Fibroblast of lung (primary cell): Measurements from ENCODE around the gene PFKFB4. TPM values are rescaled to one million over a fixed set of nuclear protein-coding genes. Genes with fewer than 3 reads are reported as not detected.

Experiments used
- DNase-seq, 2 donors: peaks; one replicate each; pipeline versions ENCODE4 v3.0.0 to v3.0.0-alpha.2; 2010; ENCODE audit warnings: low read depth in 2 of 2
- H2AFZ ChIP-seq: 2 replicates; pipeline ENCODE4 v1.5.1; 2012; ENCODE audit warnings: low read length, control low read depth, inconsistent platforms
- H3K27ac ChIP-seq: 2 replicates; pipeline ENCODE4 v1.5.1; 2011; ENCODE audit warnings: low read length, control low read depth; ENCODE audit not compliant: insufficient read depth
- H3K27me3 ChIP-seq: 2 replicates; pipeline ENCODE4 v1.5.1; 2011; ENCODE audit warnings: mild to moderate bottlenecking, low read length; ENCODE audit not compliant: control insufficient read depth, insufficient read depth
- H3K36me3 ChIP-seq: 2 replicates; pipeline ENCODE4 v1.5.1; 2011; ENCODE audit warnings: low read length; ENCODE audit not compliant: control insufficient read depth, insufficient read depth
- H3K4me1 ChIP-seq: 2 replicates; pipeline ENCODE4 v1.5.1; 2011; ENCODE audit warnings: low read length; ENCODE audit not compliant: control insufficient read depth, insufficient read depth; ENCODE audit errors: extremely low read depth
- H3K4me2 ChIP-seq: 2 replicates; pipeline ENCODE4 v1.5.1; 2011; ENCODE audit warnings: low read length, control low read depth; ENCODE audit not compliant: insufficient read depth; ENCODE audit errors: extremely low read depth
- H3K4me3 ChIP-seq, 4 experiments: fragments of 200-600 bp in 1 of 4; sonication (generic) in 1 of 4; replicated peaks in 1 of 4; 2 replicates each; pipeline ENCODE4 v1.5.1; 2011 to 2016; ENCODE audit warnings: low read length in 4 of 4, low read depth in 3 of 4, mild to moderate bottlenecking in 3 of 4, control low read depth in 2 of 4, inconsistent platforms in 1 of 4, mixed read lengths in 1 of 4; ENCODE audit not compliant: insufficient read depth in 1 of 4; ENCODE audit errors: control extremely low read depth in 1 of 4
- H3K79me2 ChIP-seq: 2 replicates; pipeline ENCODE4 v1.5.1; 2012; ENCODE audit warnings: mild to moderate bottlenecking, low read length, inconsistent platforms; ENCODE audit not compliant: control insufficient read depth, insufficient read depth
- H3K9ac ChIP-seq: 2 replicates; pipeline ENCODE4 v1.5.1; 2011; ENCODE audit warnings: mild to moderate bottlenecking, low read length, control low read depth; ENCODE audit not compliant: insufficient read depth
- H3K9me3 ChIP-seq: 2 replicates; pipeline ENCODE4 v1.5.1; 2012; ENCODE audit warnings: low read depth, low read length; ENCODE audit not compliant: control insufficient read depth, insufficient read depth
- H4K20me1 ChIP-seq: 2 replicates; pipeline ENCODE4 v1.5.1; 2011; ENCODE audit warnings: low read length; ENCODE audit not compliant: control insufficient read depth, insufficient read depth; ENCODE audit errors: extremely low read depth
- CTCF ChIP-seq, 2 donors: IDR thresholded peaks in 1 of 2; conservative IDR thresholded peaks in 1 of 2; 1 replicate in 1 of 2; 2 replicates in 1 of 2; pipeline ENCODE4 v1.5.1; 2011 to 2012; ENCODE audit warnings: low read length in 2 of 2, control low read depth in 1 of 2, inconsistent platforms in 1 of 2, low read depth in 1 of 2, mild to moderate bottlenecking in 1 of 2
- EZH2 ChIP-seq: IDR thresholded peaks from 2 replicates; pipeline ENCODE4 v1.5.1; 2012; ENCODE audit warnings: low read length, control low read depth, mild to moderate bottlenecking; ENCODE audit errors: missing control alignments
- polyA plus RNA-seq, 2 donors: library from polyadenylated mRNA; depleted of rRNA in 1 of 2; stranded (reverse) in 1 of 2; unstranded in 1 of 2; fragments of >200 nt; gene quantifications; 2 replicates each; pipeline ENCODE4 v1.2.1, GENCODE V29; 2011 to 2012; ENCODE audit warnings: missing spikeins in 1 of 2
- total RNA-seq: library from RNA; depleted of rRNA; stranded (reverse); fragments of >200 nt; gene quantifications from 2 replicates; pipeline ENCODE4 v1.2.1, GENCODE V29; 2014

PFKFB4 gene
- total and polyA plus RNA-seq, 2 donors (not counting 1 experiment from before 2014, with no cell fraction given): 9.3 to 12.2 TPM

GRCh38 chr3:48502728-48503168 lies 53.9 kb downstream of the PFKFB4 start:
- no peak overlapping the region for H3K27ac ChIP-seq
- peak overlapping the region in 3 of 4 experiments; percentile 66 to 76 (median 75) for H3K4me3 ChIP-seq
- no peak for DNase-seq
- no peaks in the 10 kb centered on the region for H3K9me3 ChIP-seq
- H3K4me1 ChIP-seq: peaks cover 12% of the 10 kb centered on the region
- H4K20me1 ChIP-seq: no peaks in the 10 kb centered on the region
- no peak overlapping the region for H3K9ac ChIP-seq
- H3K4me2 ChIP-seq: peak overlapping the region; percentile 97
- H3K79me2 ChIP-seq: no peaks in the 10 kb centered on the region
- H3K27me3 ChIP-seq: no peaks in the 10 kb centered on the region
- TF ChIP-seq EZH2 (no peak), CTCF (conservative IDR thresholded peaks at IDR 0.05 in 1 of 2, IDR thresholded peaks at IDR 0.05 in 1 of 2; ENCODE audit: low read depth in 1 of 2, low read length in 2 of 2) (no peak)
- no peak overlapping the region for H2AFZ ChIP-seq
- no peaks in the 10 kb centered on the region for H3K36me3 ChIP-seq

- TF ChIP-seq EZH2: no peak
- no peak for TF ChIP-seq CTCF (conservative IDR thresholded peaks at IDR 0.05 in 1 of 2, IDR thresholded peaks at IDR 0.05 in 1 of 2; ENCODE audit: low read depth in 1 of 2, low read length in 2 of 2)
- Histone ChIP-seq H3K27me3 (no peaks in the 10 kb centered on the region), H3K4me3 (no peak overlapping the region), H4K20me1 (no peaks in the 10 kb centered on the region), H3K27ac (no peak overlapping the region), H3K9me3 (no peaks in the 10 kb centered on the region), H2AFZ (no peak overlapping the region), H3K9ac (no peak overlapping the region), H3K4me1 (peaks cover 8% of the 10 kb centered on the region), H3K79me2 (no peaks in the 10 kb centered on the region), H3K4me2 (no peak overlapping the region), H3K36me3 (no peaks in the 10 kb centered on the region)
- no peak for DNase-seq
Observed at GRCh38 chr3:48502121-48502520, 54.5 kb downstream of the PFKFB4 start.

GRCh38 chr3:48501196-48501595 lies 55.4 kb downstream of the PFKFB4 start:
- no peaks in the 10 kb centered on the region for H4K20me1 ChIP-seq

More at GRCh38 chr3:48501196-48501595, 55.4 kb downstream of the PFKFB4 start:
- Histone ChIP-seq H3K4me3 (no peak overlapping the region), H3K9ac (no peak overlapping the region), H3K9me3 (no peaks in the 10 kb centered on the region), H3K79me2 (no peaks in the 10 kb centered on the region), H3K27ac (no peak overlapping the region), H3K27me3 (no peaks in the 10 kb centered on the region), H3K36me3 (no peaks in the 10 kb centered on the region), H3K4me2 (no peak overlapping the region), H2AFZ (no peak overlapping the region), H3K4me1 (peaks cover 8% of the 10 kb centered on the region)
- DNase-seq: no peak
- no peak for TF ChIP-seq EZH2
- no peak for TF ChIP-seq CTCF (conservative IDR thresholded peaks at IDR 0.05 in 1 of 2, IDR thresholded peaks at IDR 0.05 in 1 of 2; ENCODE audit: low read depth in 1 of 2, low read length in 2 of 2)
